Measurements from ENCODE around the gene HDAC1.

DNA sequence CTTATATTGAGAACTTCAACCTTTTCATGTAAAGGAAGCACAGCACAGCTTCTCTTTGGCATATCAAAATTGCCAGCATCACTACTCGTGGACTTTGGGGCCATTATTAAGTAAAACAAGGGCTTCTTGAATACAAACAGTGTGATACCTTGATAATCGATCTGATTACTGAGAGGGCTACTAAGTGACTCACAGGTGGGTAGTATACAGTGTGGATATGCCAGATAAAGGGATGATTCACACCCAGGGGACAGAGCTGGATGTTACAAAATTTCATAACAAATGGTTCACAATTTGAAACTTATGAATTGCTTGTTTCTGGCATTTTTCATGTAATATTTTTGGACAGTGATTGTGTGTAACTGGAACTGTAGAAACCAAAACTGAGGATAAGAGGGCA, 15.4 kb downstream of the HDAC1 start:
- TF ChIP-seq, protein P1, sequence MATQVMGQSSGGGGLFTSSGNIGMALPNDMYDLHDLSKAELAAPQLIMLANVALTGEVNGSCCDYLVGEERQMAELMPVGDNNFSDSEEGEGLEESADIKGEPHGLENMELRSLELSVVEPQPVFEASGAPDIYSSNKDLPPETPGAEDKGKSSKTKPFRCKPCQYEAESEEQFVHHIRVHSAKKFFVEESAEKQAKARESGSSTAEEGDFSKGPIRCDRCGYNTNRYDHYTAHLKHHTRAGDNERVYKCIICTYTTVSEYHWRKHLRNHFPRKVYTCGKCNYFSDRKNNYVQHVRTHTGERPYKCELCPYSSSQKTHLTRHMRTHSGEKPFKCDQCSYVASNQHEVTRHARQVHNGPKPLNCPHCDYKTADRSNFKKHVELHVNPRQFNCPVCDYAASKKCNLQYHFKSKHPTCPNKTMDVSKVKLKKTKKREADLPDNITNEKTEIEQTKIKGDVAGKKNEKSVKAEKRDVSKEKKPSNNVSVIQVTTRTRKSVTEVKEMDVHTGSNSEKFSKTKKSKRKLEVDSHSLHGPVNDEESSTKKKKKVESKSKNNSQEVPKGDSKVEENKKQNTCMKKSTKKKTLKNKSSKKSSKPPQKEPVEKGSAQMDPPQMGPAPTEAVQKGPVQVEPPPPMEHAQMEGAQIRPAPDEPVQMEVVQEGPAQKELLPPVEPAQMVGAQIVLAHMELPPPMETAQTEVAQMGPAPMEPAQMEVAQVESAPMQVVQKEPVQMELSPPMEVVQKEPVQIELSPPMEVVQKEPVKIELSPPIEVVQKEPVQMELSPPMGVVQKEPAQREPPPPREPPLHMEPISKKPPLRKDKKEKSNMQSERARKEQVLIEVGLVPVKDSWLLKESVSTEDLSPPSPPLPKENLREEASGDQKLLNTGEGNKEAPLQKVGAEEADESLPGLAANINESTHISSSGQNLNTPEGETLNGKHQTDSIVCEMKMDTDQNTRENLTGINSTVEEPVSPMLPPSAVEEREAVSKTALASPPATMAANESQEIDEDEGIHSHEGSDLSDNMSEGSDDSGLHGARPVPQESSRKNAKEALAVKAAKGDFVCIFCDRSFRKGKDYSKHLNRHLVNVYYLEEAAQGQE (IDR thresholded peaks at IDR 0.05; ENCODE audit: low read depth), result no peak
- TF ChIP-seq YY1 (IDR thresholded peaks at IDR 0.05; ENCODE audit: low read depth) (no peak), RAD21 (IDR thresholded peaks at IDR 0.05; ENCODE audit: low read depth) (no peak), EP300 (IDR thresholded peaks at IDR 0.05; ENCODE audit: borderline replicate concordance) (no peak), ZBTB7A (IDR thresholded peaks at IDR 0.05; ENCODE audit: low read depth) (no peak)
- TF ChIP-seq, protein P2, sequence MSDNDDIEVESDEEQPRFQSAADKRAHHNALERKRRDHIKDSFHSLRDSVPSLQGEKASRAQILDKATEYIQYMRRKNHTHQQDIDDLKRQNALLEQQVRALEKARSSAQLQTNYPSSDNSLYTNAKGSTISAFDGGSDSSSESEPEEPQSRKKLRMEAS (IDR thresholded peaks at IDR 0.05), result no peak

All from Ishikawa (cell line).